GM23248 (cell line): Measurements from ENCODE around the gene HIF3A.

Experiments used
- EZH2 ChIP-seq: fragments of 200-600 bp; sonication (generic); IDR thresholded peaks from 2 replicates; pipeline ENCODE4 v1.6.1; 2018; ENCODE audit warnings: antibody characterized with exemption, mild to moderate bottlenecking; ENCODE audit not compliant: insufficient read depth, poor library complexity, severe bottlenecking
- EZH2phosphoT487 ChIP-seq: fragments of 200-600 bp; sonication (generic); IDR thresholded peaks from 2 replicates; pipeline ENCODE4 v1.6.1; 2018; ENCODE audit warnings: antibody characterized with exemption, moderate library complexity, mild to moderate bottlenecking, low read depth; ENCODE audit not compliant: insufficient read depth

DNA sequence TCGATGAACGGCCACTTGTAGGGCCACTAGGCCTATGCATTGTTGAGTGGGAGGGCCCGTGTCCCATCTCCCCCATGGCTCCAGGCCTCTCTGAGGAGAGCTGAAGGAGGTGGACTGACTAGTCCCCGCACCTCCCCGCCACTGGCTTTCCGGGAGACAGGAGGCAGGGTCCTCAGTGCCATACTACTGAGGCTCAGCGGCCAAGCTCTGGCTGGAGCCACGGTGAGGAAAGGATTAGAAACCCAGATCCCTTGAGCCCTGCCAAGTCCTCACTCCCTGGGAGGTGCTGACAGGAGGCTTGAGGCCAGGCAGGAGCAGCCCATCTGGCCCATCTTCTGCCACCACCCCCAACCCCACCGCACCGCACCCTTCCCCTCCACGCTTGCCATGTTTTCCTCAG lies 87.6 kb downstream of the HIF3A start:
- TF ChIP-seq EZH2phosphoT487 (no peak), EZH2 (no peak)
